A549 (cell line): ENCODE data around the gene ICAM3. TPM values are rescaled to one million over a fixed set of nuclear protein-coding genes. Genes with fewer than 3 reads are reported as not detected.
A peak's percentile ranks its signal among the peaks of the same experiment; 100 is the strongest.

Experiments
- ATAC-seq, 2 experiments: fragments of 200-7000 bp in 1 of 2; fragments of >200 bp in 1 of 2; cut with Nextera tagmentation in 1 of 2; cut with Tn5 transposase in 1 of 2; 3 replicates each; pipeline versions ENCODE4 v1.8.0 to v1.9.1; 2018 to 2020; ENCODE audit warnings: mild to moderate bottlenecking in 1 of 2, moderate library complexity in 1 of 2
- CTCF ChIA-PET: fragments of 300-600 bp; sonication (Branson Sonifier 250); formaldehyde crosslinking; extraction: SDS; loops from one replicate; lab custom pipeline; 2021; ENCODE audit warnings: antibody characterized with exemption, inconsistent platforms; lab: Yijun Ruan, JAX
- POLR2A ChIA-PET: fragments of 350-600 bp; formaldehyde crosslinking; extraction: SDS; loops from one replicate; lab custom pipeline; 2021; ENCODE audit warnings: antibody characterized with exemption, inconsistent platforms; lab: Yijun Ruan, JAX
- DNase-seq, 2 experiments: peaks; one replicate each; pipeline versions ENCODE4 v3.0.0 to v3.0.0-alpha.2; 2011 to 2016; ENCODE audit warnings: low read depth in 1 of 2, low spot score in 1 of 2
- FAIRE-seq: peaks from 2 replicates; lab custom pipeline; 2011; peaks lifted over from hg19 to GRCh38; lab: Jason Lieb, UNC
- H3K27ac ChIP-seq, 2 experiments: fragments of >200 bp; sonication (Bioruptor Twin); formaldehyde crosslinking; 3 replicates each; pipeline ENCODE4 v1.5.1; 2016 to 2017
- H3K4me1 ChIP-seq: fragments of >200 bp; sonication (Bioruptor Twin); formaldehyde crosslinking; 3 replicates; pipeline ENCODE4 v1.6.1; 2016
- H3K4me2 ChIP-seq: fragments of >200 bp; sonication (Bioruptor Twin); formaldehyde crosslinking; 3 replicates; pipeline ENCODE4 v1.6.1; 2016
- H3K4me3 ChIP-seq: fragments of >200 bp; sonication (Bioruptor Twin); formaldehyde crosslinking; 3 replicates; pipeline ENCODE4 v1.5.1; 2016
- H3K9me3 ChIP-seq: fragments of >200 bp; sonication (Bioruptor Twin); formaldehyde crosslinking; 3 replicates; pipeline ENCODE4 v1.6.1; 2016
- BCL3 ChIP-seq: fragments of >200 bp; sonication (Bioruptor Twin); formaldehyde crosslinking; IDR thresholded peaks from 3 replicates; pipeline ENCODE4 v1.6.1; 2016
- BHLHE40 ChIP-seq: IDR thresholded peaks from 2 replicates; pipeline ENCODE4 v1.6.1; 2012; ENCODE audit warnings: low read depth, low read length, inconsistent platforms
- CHD4 ChIP-seq: fragments of 200-600 bp; sonication (generic); IDR thresholded peaks from 2 replicates; pipeline ENCODE4 v1.6.1; 2016; ENCODE audit warnings: antibody characterized with exemption, mild to moderate bottlenecking, borderline replicate concordance
- FOSB ChIP-seq: fragments of 250-450 bp; sonication (Bioruptor Pico); IDR thresholded peaks from 2 replicates; pipeline ENCODE4 v1.5.0; 2020; ENCODE audit warnings: mild to moderate bottlenecking, moderate library complexity
- HDAC2 ChIP-seq: fragments of 200-600 bp; sonication (generic); IDR thresholded peaks from 2 replicates; pipeline ENCODE4 v1.6.1; 2016
- HEYL ChIP-seq: fragments of 250-450 bp; sonication (Bioruptor Pico); IDR thresholded peaks from 2 replicates; pipeline ENCODE4 v1.8.0; 2021; ENCODE audit warnings: mild to moderate bottlenecking, moderate library complexity
- HOXA7 ChIP-seq: fragments of 250-450 bp; sonication (Bioruptor Pico); IDR thresholded peaks from 2 replicates; pipeline ENCODE4 v1.5.0; 2020; ENCODE audit warnings: mild to moderate bottlenecking, moderate library complexity
- HOXB5 ChIP-seq: fragments of 250-450 bp; sonication (Bioruptor Pico); IDR thresholded peaks from 2 replicates; pipeline ENCODE4 v1.5.0; 2020; ENCODE audit warnings: mild to moderate bottlenecking, moderate library complexity
- JUN ChIP-seq, 2 experiments: fragments of >200 bp; sonication (Bioruptor Twin); formaldehyde crosslinking; IDR thresholded peaks; 2 replicates in 1 of 2; 3 replicates in 1 of 2; pipeline ENCODE4 v1.6.1; 2016 to 2017
- KDM1A ChIP-seq: fragments of 200-600 bp; sonication (generic); IDR thresholded peaks from 2 replicates; pipeline ENCODE4 v1.6.1; 2016; ENCODE audit warnings: low read depth, mild to moderate bottlenecking
- MAFK ChIP-seq: fragments of 450-650 bp; IDR thresholded peaks from 2 replicates; pipeline ENCODE4 v1.6.1; 2014; ENCODE audit not compliant: partially characterized antibody
- MAZ ChIP-seq: fragments of 150-350 bp; IDR thresholded peaks from 2 replicates; pipeline ENCODE4 v1.6.1; 2014; ENCODE audit warnings: antibody characterized with exemption, low read depth, low read length, borderline replicate concordance
- NR3C1 ChIP-seq: fragments of >200 bp; sonication (Bioruptor Twin); formaldehyde crosslinking; IDR thresholded peaks from 3 replicates; pipeline ENCODE4 v1.6.1; 2017
- REST ChIP-seq: fragments of 200-600 bp; sonication (generic); IDR thresholded peaks from 2 replicates; pipeline ENCODE4 v1.6.1; 2016; ENCODE audit warnings: antibody characterized with exemption, mild to moderate bottlenecking, moderate library complexity
- SMC3 ChIP-seq: fragments of >200 bp; sonication (Bioruptor Twin); formaldehyde crosslinking; IDR thresholded peaks from 3 replicates; pipeline ENCODE4 v1.6.1; 2018; ENCODE audit warnings: inconsistent platforms
- TP53 ChIP-seq: fragments of 250-450 bp; sonication (Bioruptor Pico); IDR thresholded peaks from 2 replicates; pipeline ENCODE4 v1.5.0; 2021; ENCODE audit warnings: mild to moderate bottlenecking, moderate library complexity
- ZC3H11A ChIP-seq: fragments of 450-650 bp; IDR thresholded peaks from 2 replicates; pipeline ENCODE4 v1.6.1; 2014; ENCODE audit warnings: antibody characterized with exemption, mild to moderate bottlenecking
- ZFP36 ChIP-seq: fragments of 450-650 bp; IDR thresholded peaks from 2 replicates; pipeline ENCODE4 v1.6.1; 2014; ENCODE audit warnings: borderline replicate concordance; ENCODE audit not compliant: partially characterized antibody
- ZNF302 ChIP-seq: fragments of 250-450 bp; sonication (Bioruptor Pico); IDR thresholded peaks from 2 replicates; pipeline ENCODE4 v1.9.0; 2021; ENCODE audit warnings: inconsistent platforms, mild to moderate bottlenecking, moderate library complexity
- ZSCAN20 ChIP-seq: fragments of 250-450 bp; sonication (Bioruptor Pico); IDR thresholded peaks from 2 replicates; pipeline ENCODE4 v1.8.0; 2022; ENCODE audit warnings: mild to moderate bottlenecking, moderate library complexity
- WGBS: methylation state at CpG from one replicate; pipeline ENCODE4 v1.1.6; 2017; ENCODE audit errors: missing lambda C conversion rate; 5-methylcytosine and 5-hydroxymethylcytosine counted together
- polyA plus RNA-seq, 4 experiments: library from polyadenylated mRNA; depleted of rRNA in 3 of 4; stranded (reverse); fragments of >200 nt; fragmentation: RNase III in 1 of 4; extraction: RNeasy Plus Mini Kit Qiagen cat#74134 plus additional on column Dnase treatment in 1 of 4; gene quantifications; 2 replicates in 3 of 4; 3 replicates in 1 of 4; pipeline ENCODE4 v1.2.3, GENCODE V29; 2011 to 2017

The ICAM3 gene
- polyA plus RNA-seq, 2 of the 4 experiments (the other 2 are of a cell fraction) = 4.7 to 7.3 TPM

- FAIRE-seq = no peak
- 91% methylated on average over 55 of the region's 56 CpGs for WGBS
- CTCF ChIA-PET = interaction anchor here (0.8 to 1.3 kb wide), 3 partner anchors 24 to 98 kb away, joined by 3 to 5 read pairs (median 3); no protein-coding TSS in a partner anchor
Observed at GRCh38 chr19:10292789-10293636, 46.4 kb downstream of the ICAM3 start.

GRCh38 chr19:10292206-10292788 lies 47.1 kb downstream of the ICAM3 start:
- H3K27ac ChIP-seq = no peak overlapping the region
- POLR2A ChIA-PET = no interaction called here

More at GRCh38 chr19:10292789-10293636, 46.4 kb downstream of the ICAM3 start:
- H3K9me3 ChIP-seq = no peaks in the 10 kb centered on the region
- H3K4me3 ChIP-seq = no peak overlapping the region
- POLR2A ChIA-PET = no interaction called here
- H3K27ac ChIP-seq = no peak overlapping the region
- ATAC-seq = no peak
- DNase-seq = no peak
- H3K4me1 ChIP-seq = peaks cover 16% of the 10 kb centered on the region
- TF ChIP-seq ZNF302 (CRISPR knock-in tag) (no peak), SMC3 (no peak), KDM1A (no peak), MAZ (no peak), JUN (IDR thresholded peaks at IDR 0.05) (no peak), HEYL (CRISPR knock-in tag) (no peak), FOSB (CRISPR knock-in tag) (no peak), HOXA7 (no peak), ZC3H11A (no peak), BCL3 (no peak), CHD4 (no peak), MAFK (no peak), TP53 (CRISPR knock-in tag) (no peak), NR3C1 (no peak), ZFP36 (no peak), REST (no peak), ZSCAN20 (no peak), HDAC2 (no peak), BHLHE40 (no peak)
- TF ChIP-seq, all 56 proteins: peak for 0
- H3K4me2 ChIP-seq = peak overlapping the region; percentile 97; the same call in 1 of the 3 replicates

More at GRCh38 chr19:10292206-10292788, 47.1 kb downstream of the ICAM3 start:
- H3K9me3 ChIP-seq = no peaks in the 10 kb centered on the region
- no peak for TF ChIP-seq HOXB5 (CRISPR knock-in tag)
- ATAC-seq (peak; percentile 10 to 41; a peak in 3 of 6 replicates), DNase-seq (peak in 1 of 2 experiments; percentile 72), FAIRE-seq (no peak)
- H3K4me1 ChIP-seq = peaks cover 16% of the 10 kb centered on the region
- CTCF ChIA-PET = interaction anchor here (1.5 to 1.6 kb wide), 2 partner anchors 34 to 96 kb away, joined by 4 to 6 read pairs; no protein-coding TSS in a partner anchor
- H3K4me3 ChIP-seq = peak overlapping the region; percentile 52
- peak overlapping the region; percentile 97 for H3K4me2 ChIP-seq
- WGBS = 35% methylated on average over 20 of the region's 45 CpGs
